Ishikawa (cell line): ENCODE results near the gene FRMPD2.

Experiments
- EP300 ChIP-seq: IDR thresholded peaks from 2 replicates; pipeline ENCODE4 v1.6.1; 2012; ENCODE audit warnings: borderline replicate concordance
- FOXM1 ChIP-seq: IDR thresholded peaks from 2 replicates; pipeline ENCODE4 v1.6.1; 2012; ENCODE audit warnings: low read depth, borderline replicate concordance
- MAX ChIP-seq: IDR thresholded peaks from 2 replicates; pipeline ENCODE4 v1.6.1; 2012
- RAD21 ChIP-seq: IDR thresholded peaks from 2 replicates; pipeline ENCODE4 v1.6.1; 2012; ENCODE audit warnings: low read depth
- TAF1 ChIP-seq: IDR thresholded peaks from 2 replicates; pipeline ENCODE4 v1.6.1; 2012; ENCODE audit warnings: low read depth, mild to moderate bottlenecking

GRCh38 chr10:48238826-48239520 is 35.5 kb downstream of the FRMPD2 start:
- TF ChIP-seq MAX (no peak), EP300 (no peak), TAF1 (no peak), RAD21 (no peak), FOXM1 (no peak)
